Uterus (tissue), 2 donors: ENCODE data around the gene SNAPC4.

Source experiments
- CTCF ChIP-seq, 4 experiments: fragments of 200-600 bp in 2 of 4; fragments of 450-650 bp in 2 of 4; sonication (generic) in 2 of 4; IDR thresholded peaks; one replicate each; pipeline ENCODE4 v1.5.1; 2016 to 2019; ENCODE audit warnings: antibody characterized with exemption in 4 of 4, mild to moderate bottlenecking in 2 of 4, moderate library complexity in 1 of 4
- POLR2A ChIP-seq, 2 donors: fragments of 450-650 bp; IDR thresholded peaks; one replicate each; pipeline ENCODE4 v1.6.1; 2016; ENCODE audit warnings: antibody characterized with exemption in 2 of 2, mild to moderate bottlenecking in 1 of 2, moderate library complexity in 1 of 2

DNA sequence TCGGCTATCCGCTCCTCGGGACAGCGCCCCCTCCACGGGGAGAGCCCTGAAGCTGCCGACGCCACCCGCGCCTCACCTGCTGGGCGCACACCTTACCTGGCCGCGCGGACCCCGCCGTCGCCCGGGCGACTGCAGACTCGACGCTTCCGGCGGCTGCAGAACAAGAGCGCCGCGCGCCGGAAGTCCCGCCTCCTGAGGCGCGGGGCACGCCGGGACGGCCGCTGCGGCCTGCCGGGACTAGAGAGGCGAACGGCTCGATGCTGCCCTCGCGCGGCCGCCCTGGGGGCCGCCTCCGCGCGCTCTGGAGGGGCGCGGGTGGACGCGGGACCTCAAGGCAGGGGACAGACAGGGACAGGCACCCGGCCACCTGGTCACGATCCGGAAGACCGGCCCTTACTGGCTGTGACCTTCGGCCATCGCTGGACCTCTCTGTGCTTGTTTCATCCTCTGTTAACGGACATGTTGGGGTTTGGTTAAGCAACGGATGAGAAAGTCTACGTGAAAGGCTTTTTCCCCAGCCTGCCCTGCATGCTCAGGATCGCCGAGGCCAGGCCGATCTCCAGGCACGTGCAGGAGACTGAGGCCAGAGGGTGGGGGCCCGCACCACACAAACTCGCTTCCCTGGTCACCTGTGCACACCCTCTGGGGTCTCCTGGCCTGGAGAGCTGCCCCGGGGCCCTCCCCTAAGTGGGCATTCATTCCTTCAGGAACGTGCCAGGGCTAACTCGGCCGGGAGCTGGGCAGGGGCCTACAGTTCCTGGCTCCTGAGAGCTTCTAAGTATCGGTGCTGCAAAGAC is at the start of gene SNAPC4:
- peak; percentile 90 to 98 (median 98) for TF ChIP-seq CTCF (IDR thresholded peaks at IDR 0.05)
- TF ChIP-seq POLR2A (IDR thresholded peaks at IDR 0.05): peak; percentile 45 to 66
